IPS-NIHi11 (cell line): ENCODE results near the gene CEP152.

Experiments
- DNase-seq: peaks from one replicate; pipeline ENCODE4 v3.0.0; 2012; ENCODE audit warnings: mixed read lengths, low spot score

The CEP152 gene

GRCh38 chr15:48765022-48765421, 45.8 kb downstream of the CEP152 start:
- no peak for DNase-seq

GRCh38 chr15:48761393-48762158, 49.3 kb downstream of the CEP152 start:
- no peak for DNase-seq

GRCh38 chr15:48759921-48760320, 50.9 kb downstream of the CEP152 start:
- DNase-seq, result peak; percentile 23

GRCh38 chr15:48757661-48758060, 53.2 kb downstream of the CEP152 start:
- no peak for DNase-seq

GRCh38 chr15:48754011-48754410, 56.9 kb downstream of the CEP152 start:
- DNase-seq, result no peak

GRCh38 chr15:48751595-48751994, 59.3 kb downstream of the CEP152 start:
- no peak for DNase-seq

- no peak for DNase-seq
These were observed 62.3 kb downstream of the CEP152 start for GRCh38 chr15:48748535-48748934.

GRCh38 chr15:48733615-48734014, 77.3 kb downstream of the CEP152 start:
- DNase-seq, result no peak

GRCh38 chr15:48730506-48730905, 80.4 kb downstream of the CEP152 start:
- no peak for DNase-seq

GRCh38 chr15:48723969-48724368, 86.9 kb downstream of the CEP152 start:
- no peak for DNase-seq

- no peak for DNase-seq
These were observed 87.9 kb downstream of the CEP152 start for GRCh38 chr15:48722764-48723661.

- DNase-seq, result no peak
These were observed 89.6 kb downstream of the CEP152 start for GRCh38 chr15:48721061-48721810.

- no peak for DNase-seq
These were observed 90.2 kb downstream of the CEP152 start for GRCh38 chr15:48720646-48721045.

- DNase-seq, result no peak
These were observed 91.2 kb downstream of the CEP152 start for GRCh38 chr15:48719668-48720067.

- DNase-seq, result no peak
These were observed 92.2 kb downstream of the CEP152 start for GRCh38 chr15:48718646-48719045.

- DNase-seq, result no peak
These were observed 93.4 kb downstream of the CEP152 start for GRCh38 chr15:48717458-48717857.

GRCh38 chr15:48712546-48712945, 98.3 kb downstream of the CEP152 start:
- no peak for DNase-seq

GRCh38 chr15:48710952-48711495, 99.8 kb downstream of the CEP152 start:
- no peak for DNase-seq

GRCh38 chr15:48708641-48709040, 102.2 kb downstream of the CEP152 start:
- no peak for DNase-seq

- DNase-seq, result no peak
These were observed 105.5 kb downstream of the CEP152 start for GRCh38 chr15:48705381-48705780.

GRCh38 chr15:48703544-48703943, 107.3 kb downstream of the CEP152 start:
- DNase-seq, result no peak

GRCh38 chr15:48702569-48703236, 108.2 kb downstream of the CEP152 start:
- no peak for DNase-seq
